OCI-LY3 (cell line): Measurements from ENCODE around the gene CYP11A1.
A peak's percentile ranks its signal among the peaks of the same experiment; 100 is the strongest.

Experiments used
- H2AFZ ChIP-seq: fragments of 200-600, 300-600 bp; shearing (Covaris generic); 2 replicates; pipeline ENCODE4 v1.6.0; 2014; ENCODE audit warnings: antibody characterized with exemption, low read depth, low read length
- H3K27ac ChIP-seq: fragments of 200-600, 300-600 bp; sonication (generic); 2 replicates; pipeline ENCODE4 v1.5.1; 2014; ENCODE audit warnings: mild to moderate bottlenecking, low read length, moderate library complexity, mixed read lengths
- H3K27me3 ChIP-seq: fragments of 200-600, 300-600 bp; sonication (generic); 2 replicates; pipeline ENCODE4 v1.6.1; 2014; ENCODE audit warnings: low read depth, low read length, mixed read lengths
- H3K36me3 ChIP-seq: fragments of 200-600, 300-600 bp; sonication (generic); replicated peaks from 2 replicates; pipeline ENCODE3; 2014; ENCODE audit warnings: low read depth, low read length, mixed read lengths
- H3K4me1 ChIP-seq: fragments of 300-600, 200-600 bp; sonication (generic); 2 replicates; pipeline ENCODE4 v1.6.1; 2014; ENCODE audit warnings: low read length, mixed read lengths
- H3K4me2 ChIP-seq: fragments of 200-600, 300-600 bp; sonication (generic); 2 replicates; pipeline ENCODE4 v1.6.1; 2014; ENCODE audit warnings: low read length, mixed read lengths
- H3K4me3 ChIP-seq: fragments of 300-600, 200-600 bp; sonication (generic); 2 replicates; pipeline ENCODE4 v1.5.1; 2014; ENCODE audit warnings: antibody characterized with exemption, mild to moderate bottlenecking, low read length, moderate library complexity
- H3K79me2 ChIP-seq: fragments of 300-600, 200-600 bp; shearing (Covaris generic); 2 replicates; pipeline ENCODE4 v1.6.1; 2014; ENCODE audit warnings: mild to moderate bottlenecking, low read length, mixed read lengths
- H3K9ac ChIP-seq: fragments of 300-600, 200-600 bp; shearing (Covaris generic); 2 replicates; pipeline ENCODE4 v1.6.0; 2014; ENCODE audit warnings: mild to moderate bottlenecking, low read length, moderate library complexity
- H3K9me3 ChIP-seq: fragments of 200-600, 300-600 bp; shearing (Covaris generic); 2 replicates; pipeline ENCODE4 v1.6.1; 2014; ENCODE audit warnings: low read length, mixed read lengths; ENCODE audit not compliant: insufficient read depth
- H4K20me1 ChIP-seq: fragments of 200-600, 300-600 bp; sonication (generic); 2 replicates; pipeline ENCODE4 v1.6.1; 2016; ENCODE audit warnings: low read length, mixed read lengths; ENCODE audit not compliant: insufficient read depth
- EZH2phosphoT487 ChIP-seq: fragments of 200-600 bp; shearing (Covaris generic); IDR thresholded peaks from 2 replicates; pipeline ENCODE4 v1.6.1; 2018; ENCODE audit warnings: antibody characterized with exemption, mixed run types, low read depth
- TF ChIP-seq, protein P1 (sequence below): fragments of 200-600, 300-600 bp; sonication (generic); IDR thresholded peaks from 2 replicates; pipeline ENCODE4 v1.5.1; 2014; ENCODE audit warnings: antibody characterized with exemption, low read length, low read depth

Gene CYP11A1

DNA sequence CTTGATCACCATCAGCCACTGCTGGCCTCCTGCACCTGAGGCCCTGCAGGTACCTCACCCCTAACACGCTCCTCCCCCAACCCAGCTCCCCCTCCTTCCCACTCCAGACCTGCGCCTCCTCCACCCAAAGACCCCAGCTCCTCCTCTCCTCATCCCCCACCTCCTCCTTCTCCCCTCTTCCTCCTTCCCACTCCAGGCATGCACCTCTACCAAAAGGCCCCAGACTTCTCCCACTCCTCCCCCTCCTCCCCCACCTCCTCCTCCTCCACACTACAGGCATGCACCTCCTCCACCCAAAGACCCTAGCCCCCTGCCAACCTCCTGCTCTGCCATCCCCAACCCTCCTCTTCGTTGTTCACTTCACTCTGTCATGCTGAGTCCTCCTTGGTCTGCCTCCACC lies 42.7 kb downstream of the CYP11A1 start:
- Histone ChIP-seq H3K4me1 (no peaks in the 10 kb centered on the region), H3K9ac (no peak overlapping the region)

DNA sequence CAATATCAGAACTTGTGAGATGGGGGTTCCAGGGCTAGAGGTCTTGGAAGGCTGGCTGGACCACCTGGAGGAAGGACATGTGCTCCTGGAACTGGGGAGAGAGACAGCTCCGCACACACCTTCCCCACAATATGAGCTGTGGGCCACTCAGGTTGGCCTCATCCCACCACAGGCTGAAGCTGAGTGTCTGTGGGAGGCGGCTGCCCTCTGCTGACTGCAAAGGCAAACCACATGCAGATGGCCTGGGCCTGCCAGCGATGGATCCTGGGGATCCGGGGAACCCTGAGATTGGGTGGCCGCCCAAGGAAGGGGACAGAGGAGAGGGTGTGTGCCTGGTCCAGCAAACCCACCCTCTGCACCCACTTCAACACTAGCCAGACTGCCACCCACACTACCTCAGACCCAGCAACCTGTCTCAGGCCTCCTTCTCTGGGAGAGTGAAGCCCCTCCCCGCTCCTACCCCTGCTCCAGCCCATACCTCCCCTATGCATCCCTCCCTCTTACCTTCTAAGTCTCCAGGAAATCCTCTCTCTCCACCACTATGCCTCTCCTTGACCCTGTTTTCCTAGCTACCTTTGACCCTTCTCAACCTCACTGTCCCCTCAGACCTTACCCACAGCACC lies 44.8 kb downstream of the CYP11A1 start:
- Histone ChIP-seq H3K79me2 (no peaks in the 10 kb centered on the region), H2AFZ (no peak overlapping the region), H4K20me1 (no peaks in the 10 kb centered on the region), H3K27ac (no peak overlapping the region), H3K4me2 (no peak overlapping the region), H3K4me1 (no peaks in the 10 kb centered on the region), H3K27me3 (no peaks in the 10 kb centered on the region), H3K9me3 (no peaks in the 10 kb centered on the region), H3K4me3 (no peak overlapping the region), H3K36me3 (no peaks in the 10 kb centered on the region), H3K9ac (no peak overlapping the region)
- TF ChIP-seq, protein P1, sequence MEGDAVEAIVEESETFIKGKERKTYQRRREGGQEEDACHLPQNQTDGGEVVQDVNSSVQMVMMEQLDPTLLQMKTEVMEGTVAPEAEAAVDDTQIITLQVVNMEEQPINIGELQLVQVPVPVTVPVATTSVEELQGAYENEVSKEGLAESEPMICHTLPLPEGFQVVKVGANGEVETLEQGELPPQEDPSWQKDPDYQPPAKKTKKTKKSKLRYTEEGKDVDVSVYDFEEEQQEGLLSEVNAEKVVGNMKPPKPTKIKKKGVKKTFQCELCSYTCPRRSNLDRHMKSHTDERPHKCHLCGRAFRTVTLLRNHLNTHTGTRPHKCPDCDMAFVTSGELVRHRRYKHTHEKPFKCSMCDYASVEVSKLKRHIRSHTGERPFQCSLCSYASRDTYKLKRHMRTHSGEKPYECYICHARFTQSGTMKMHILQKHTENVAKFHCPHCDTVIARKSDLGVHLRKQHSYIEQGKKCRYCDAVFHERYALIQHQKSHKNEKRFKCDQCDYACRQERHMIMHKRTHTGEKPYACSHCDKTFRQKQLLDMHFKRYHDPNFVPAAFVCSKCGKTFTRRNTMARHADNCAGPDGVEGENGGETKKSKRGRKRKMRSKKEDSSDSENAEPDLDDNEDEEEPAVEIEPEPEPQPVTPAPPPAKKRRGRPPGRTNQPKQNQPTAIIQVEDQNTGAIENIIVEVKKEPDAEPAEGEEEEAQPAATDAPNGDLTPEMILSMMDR: peak; percentile 88
- no peak for TF ChIP-seq EZH2phosphoT487

More for the DNA sequence above, 42.7 kb downstream of the CYP11A1 start:
- no peaks in the 10 kb centered on the region for H3K27me3 ChIP-seq
- H3K36me3 ChIP-seq: no peaks in the 10 kb centered on the region
- no peak overlapping the region for H3K4me2 ChIP-seq
- H4K20me1 ChIP-seq: no peaks in the 10 kb centered on the region
- H3K79me2 ChIP-seq: no peaks in the 10 kb centered on the region
- no peak overlapping the region for H2AFZ ChIP-seq
- TF ChIP-seq, protein P1: no peak
- TF ChIP-seq EZH2phosphoT487: no peak
- no peaks in the 10 kb centered on the region for H3K9me3 ChIP-seq
- H3K27ac ChIP-seq: no peak overlapping the region
- no peak overlapping the region for H3K4me3 ChIP-seq

DNA sequence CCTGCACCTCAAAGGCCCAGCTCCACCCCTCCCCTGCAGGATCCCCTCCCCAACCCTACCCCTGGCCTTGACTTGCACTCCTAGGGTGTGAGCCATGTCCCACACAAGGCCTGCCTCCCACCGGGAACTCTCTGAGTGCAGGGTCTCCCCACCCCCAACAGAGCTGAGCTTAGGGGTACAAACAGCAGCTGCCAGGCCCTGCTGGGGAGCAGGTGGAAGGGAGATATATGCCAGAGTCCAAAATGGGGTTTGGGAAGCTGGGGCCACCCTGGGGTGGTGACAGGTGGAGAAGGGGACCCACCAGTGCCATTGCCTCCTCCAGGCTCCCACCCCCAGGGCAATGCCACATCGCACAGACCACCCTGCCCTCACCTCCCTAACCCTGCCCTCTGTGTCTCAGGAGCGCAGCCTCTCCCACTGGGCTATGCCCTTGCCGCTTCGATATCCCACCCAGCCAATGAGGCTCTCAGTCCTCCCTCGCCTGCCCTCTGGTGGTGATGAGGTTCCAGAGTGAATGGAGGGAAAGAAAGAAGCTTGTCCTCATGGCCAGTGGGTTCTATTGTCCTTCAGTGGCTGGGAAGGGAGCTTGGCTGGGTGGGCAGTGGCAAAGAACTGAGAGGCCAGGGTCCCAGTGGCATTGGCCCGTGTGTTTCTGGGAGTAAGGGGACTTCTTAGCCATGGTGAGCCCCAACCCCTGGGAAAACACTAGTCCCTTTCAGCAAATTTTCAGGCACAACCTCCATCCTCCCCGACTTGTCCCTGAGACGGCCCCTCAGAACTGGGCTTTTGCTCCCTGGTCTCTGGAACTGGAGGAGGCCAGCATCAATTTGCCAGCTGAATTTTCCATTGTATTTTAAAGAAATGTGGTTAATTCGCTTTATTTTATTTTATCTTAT lies 46.8 kb downstream of the CYP11A1 start:
- no peaks in the 10 kb centered on the region for H3K27me3 ChIP-seq
- H2AFZ ChIP-seq: no peak overlapping the region
- TF ChIP-seq EZH2phosphoT487: no peak
- TF ChIP-seq, protein P1: peak; percentile 85
- H3K9me3 ChIP-seq: no peaks in the 10 kb centered on the region
- no peak overlapping the region for H3K4me2 ChIP-seq
- no peaks in the 10 kb centered on the region for H3K79me2 ChIP-seq
- no peak overlapping the region for H3K27ac ChIP-seq
- H4K20me1 ChIP-seq: no peaks in the 10 kb centered on the region
- no peak overlapping the region for H3K9ac ChIP-seq
- H3K36me3 ChIP-seq: no peaks in the 10 kb centered on the region
- H3K4me1 ChIP-seq: no peaks in the 10 kb centered on the region
- H3K4me3 ChIP-seq: no peak overlapping the region

DNA sequence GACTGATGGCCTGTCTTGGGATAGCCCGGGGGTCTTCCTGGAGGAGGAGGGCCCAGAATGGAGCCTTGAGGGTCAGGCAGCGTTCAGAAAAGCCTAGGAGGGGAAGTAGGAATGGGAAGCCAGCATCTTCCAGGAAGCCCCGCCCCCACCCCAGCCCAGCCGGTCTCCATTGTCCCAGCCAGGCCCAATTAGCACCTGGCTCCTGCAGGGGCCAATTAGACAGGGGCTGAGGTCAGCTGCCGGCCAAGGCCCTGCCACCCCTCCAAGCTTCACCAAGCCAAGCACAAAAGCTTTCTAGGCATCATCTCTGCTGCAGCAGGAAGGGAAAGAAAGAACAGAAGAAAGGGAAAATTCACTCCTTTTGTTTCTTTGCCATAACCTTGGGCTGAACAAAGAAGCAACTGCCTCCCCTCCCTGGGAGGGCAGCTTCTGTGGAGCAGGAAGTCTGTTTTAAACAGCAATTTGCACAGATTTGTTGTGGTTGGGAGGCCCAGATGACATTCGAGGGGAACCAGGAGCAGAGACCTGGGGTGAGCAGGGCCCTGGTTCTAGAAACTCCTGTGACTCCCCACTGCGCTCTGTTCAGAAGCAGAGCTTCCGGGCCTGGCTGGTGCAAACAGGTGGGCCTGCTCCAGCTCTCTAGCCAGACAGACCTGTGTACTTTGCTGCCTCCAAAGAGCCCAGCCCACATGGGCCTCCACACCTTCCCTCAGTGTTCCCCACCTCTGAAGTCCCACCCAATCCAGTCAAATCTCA lies 47.7 kb downstream of the CYP11A1 start:
- Histone ChIP-seq H3K4me1 (no peaks in the 10 kb centered on the region), H3K4me2 (no peak overlapping the region), H3K4me3 (no peak overlapping the region), H4K20me1 (no peaks in the 10 kb centered on the region), H3K9me3 (no peaks in the 10 kb centered on the region), H2AFZ (peak overlapping the region; percentile 57; the same call in 1 of the 2 replicates), H3K36me3 (no peaks in the 10 kb centered on the region), H3K9ac (no peak overlapping the region), H3K79me2 (no peaks in the 10 kb centered on the region), H3K27me3 (no peaks in the 10 kb centered on the region), H3K27ac (no peak overlapping the region)
- no peak for TF ChIP-seq EZH2phosphoT487
- TF ChIP-seq, protein P1: no peak
